K562 (cell line): ENCODE data around the gene PPP1R12B.

ENCODE experiments used
- CBFA2T2 ChIP-seq: fragments of 450-650 bp; conservative IDR thresholded peaks from 2 replicates; pipeline ENCODE4 v1.6.1; 2017; ENCODE audit warnings: mild to moderate bottlenecking
- CBX2 ChIP-seq: fragments of 200-600 bp; sonication (generic); IDR thresholded peaks from one replicate; pipeline ENCODE4 v1.6.1; 2012; ENCODE audit warnings: mild to moderate bottlenecking, low read length, inconsistent platforms; ENCODE audit not compliant: insufficient read depth, poor library complexity, severe bottlenecking
- FOXM1 ChIP-seq, 2 experiments: fragments of 450-650 bp in 1 of 2; sonication (generic) in 1 of 2; formaldehyde crosslinking in 1 of 2; IDR thresholded peaks; 2 replicates each; pipeline versions ENCODE4 v1.6.1 to v1.9.0; 2017 to 2022; ENCODE audit warnings: low read depth in 2 of 2, mild to moderate bottlenecking in 2 of 2, missing genetic modification reagents in 1 of 2, moderate library complexity in 1 of 2
- HDAC2 ChIP-seq: fragments of 450-650 bp; IDR thresholded peaks from 2 replicates; pipeline ENCODE4 v1.6.1; 2016; ENCODE audit warnings: mild to moderate bottlenecking
- KDM5B ChIP-seq: fragments of 200-600 bp; sonication (generic); IDR thresholded peaks from 2 replicates; pipeline ENCODE4 v1.6.1; 2012; ENCODE audit warnings: low read depth, mild to moderate bottlenecking, moderate library complexity, low read length, control low read depth, inconsistent platforms; ENCODE audit not compliant: insufficient replicate concordance
- MXI1 ChIP-seq: IDR thresholded peaks from 2 replicates; pipeline ENCODE4 v1.6.1; 2011; ENCODE audit warnings: low read depth, mild to moderate bottlenecking, improper control_type of control experiment, low read length
- NFE2L1 ChIP-seq: fragments of 450-650 bp; IDR thresholded peaks from 2 replicates; pipeline ENCODE4 v1.6.1; 2016; ENCODE audit warnings: missing genetic modification characterization, low read depth, mild to moderate bottlenecking, missing compliant biosample characterization, moderate library complexity, borderline replicate concordance
- NRF1 ChIP-seq, 2 experiments: fragments of 450-650 bp; IDR thresholded peaks in 1 of 2; conservative IDR thresholded peaks in 1 of 2; 2 replicates each; pipeline ENCODE4 v1.6.1; 2014; ENCODE audit warnings: mild to moderate bottlenecking in 2 of 2
- TEAD2 ChIP-seq: fragments of 450-650 bp; IDR thresholded peaks from 2 replicates; pipeline ENCODE4 v1.6.1; 2016; ENCODE audit warnings: missing genetic modification characterization, control low read depth, missing compliant biosample characterization
- ZNF311 ChIP-seq: fragments of 250-450 bp; sonication (Bioruptor Pico); IDR thresholded peaks from 2 replicates; pipeline ENCODE4 v1.4.0; 2020; ENCODE audit warnings: mild to moderate bottlenecking, moderate library complexity
- ZNF551 ChIP-seq: fragments of 250-450 bp; sonication (Bioruptor Pico); IDR thresholded peaks from 2 replicates; pipeline ENCODE4 v1.5.0; 2021; ENCODE audit warnings: mild to moderate bottlenecking, moderate library complexity
- TF ChIP-seq, protein P1 (sequence below), 2 experiments: fragments of 450-650 bp; conservative IDR thresholded peaks; 2 replicates each; pipeline ENCODE4 v1.6.1; 2017; ENCODE audit warnings: mild to moderate bottlenecking in 2 of 2, moderate library complexity in 2 of 2
- TF ChIP-seq, protein P2 (sequence below), 3 experiments: IDR thresholded peaks in 2 of 3; conservative IDR thresholded peaks in 1 of 3; 2 replicates each; pipeline ENCODE4 v1.5.1; 2011 to 2012; ENCODE audit warnings: low read length in 3 of 3, mild to moderate bottlenecking in 3 of 3, control low read depth in 2 of 3, improper control_type of control experiment in 1 of 3, inconsistent platforms in 1 of 3, low read depth in 1 of 3, mixed read lengths in 1 of 3, moderate library complexity in 1 of 3; ENCODE audit not compliant: insufficient read depth in 2 of 3
- TF ChIP-seq, protein P3 (sequence below): sonication (generic); formaldehyde crosslinking; IDR thresholded peaks from 2 replicates; pipeline ENCODE4 v1.9.0; 2022; ENCODE audit warnings: mild to moderate bottlenecking, missing genetic modification reagents

DNA sequence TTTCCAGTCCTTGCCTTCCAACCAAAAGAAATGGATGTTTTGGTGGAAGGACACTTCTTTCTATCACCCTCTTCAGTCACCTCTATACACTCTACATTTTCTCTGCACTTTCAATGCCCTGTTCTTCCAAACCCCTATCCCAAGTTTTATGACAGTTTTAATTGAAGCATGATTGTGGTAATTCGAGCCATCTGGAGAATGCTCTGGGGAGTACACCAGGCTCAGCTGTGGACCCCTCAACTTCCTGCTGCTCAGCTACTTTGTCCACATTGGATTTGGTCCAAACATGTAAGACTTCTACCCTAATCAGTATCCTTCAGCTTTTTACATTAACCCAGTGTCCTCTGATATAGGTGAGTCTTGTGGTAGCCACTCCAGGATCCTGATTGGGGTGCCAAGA lies 232.1 kb downstream of the PPP1R12B start:
- TF ChIP-seq CBX2 (no peak), HDAC2 (no peak), NFE2L1 (tag) (no peak), ZNF311 (CRISPR knock-in tag) (no peak), ZNF551 (CRISPR knock-in tag) (no peak), CBFA2T2 (no peak), MXI1 (no peak), KDM5B (no peak), NRF1 (conservative IDR thresholded peaks at IDR 0.05 in 1 of 2, IDR thresholded peaks at IDR 0.05 in 1 of 2) (no peak), FOXM1 (IDR thresholded peaks at IDR 0.05; ENCODE audit: low read depth) (no peak), FOXM1 (CRISPR knock-in tag; IDR thresholded peaks at IDR 0.05; ENCODE audit: low read depth) (no peak), TEAD2 (tag) (no peak)
- TF ChIP-seq, protein P1, sequence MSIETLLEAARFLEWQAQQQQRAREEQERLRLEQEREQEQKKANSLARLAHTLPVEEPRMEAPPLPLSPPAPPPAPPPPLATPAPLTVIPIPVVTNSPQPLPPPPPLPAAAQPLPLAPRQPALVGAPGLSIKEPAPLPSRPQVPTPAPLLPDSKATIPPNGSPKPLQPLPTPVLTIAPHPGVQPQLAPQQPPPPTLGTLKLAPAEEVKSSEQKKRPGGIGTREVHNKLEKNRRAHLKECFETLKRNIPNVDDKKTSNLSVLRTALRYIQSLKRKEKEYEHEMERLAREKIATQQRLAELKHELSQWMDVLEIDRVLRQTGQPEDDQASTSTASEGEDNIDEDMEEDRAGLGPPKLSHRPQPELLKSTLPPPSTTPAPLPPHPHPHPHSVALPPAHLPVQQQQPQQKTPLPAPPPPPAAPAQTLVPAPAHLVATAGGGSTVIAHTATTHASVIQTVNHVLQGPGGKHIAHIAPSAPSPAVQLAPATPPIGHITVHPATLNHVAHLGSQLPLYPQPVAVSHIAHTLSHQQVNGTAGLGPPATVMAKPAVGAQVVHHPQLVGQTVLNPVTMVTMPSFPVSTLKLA (conservative IDR thresholded peaks at IDR 0.05) = no peak
- TF ChIP-seq, protein P2, sequence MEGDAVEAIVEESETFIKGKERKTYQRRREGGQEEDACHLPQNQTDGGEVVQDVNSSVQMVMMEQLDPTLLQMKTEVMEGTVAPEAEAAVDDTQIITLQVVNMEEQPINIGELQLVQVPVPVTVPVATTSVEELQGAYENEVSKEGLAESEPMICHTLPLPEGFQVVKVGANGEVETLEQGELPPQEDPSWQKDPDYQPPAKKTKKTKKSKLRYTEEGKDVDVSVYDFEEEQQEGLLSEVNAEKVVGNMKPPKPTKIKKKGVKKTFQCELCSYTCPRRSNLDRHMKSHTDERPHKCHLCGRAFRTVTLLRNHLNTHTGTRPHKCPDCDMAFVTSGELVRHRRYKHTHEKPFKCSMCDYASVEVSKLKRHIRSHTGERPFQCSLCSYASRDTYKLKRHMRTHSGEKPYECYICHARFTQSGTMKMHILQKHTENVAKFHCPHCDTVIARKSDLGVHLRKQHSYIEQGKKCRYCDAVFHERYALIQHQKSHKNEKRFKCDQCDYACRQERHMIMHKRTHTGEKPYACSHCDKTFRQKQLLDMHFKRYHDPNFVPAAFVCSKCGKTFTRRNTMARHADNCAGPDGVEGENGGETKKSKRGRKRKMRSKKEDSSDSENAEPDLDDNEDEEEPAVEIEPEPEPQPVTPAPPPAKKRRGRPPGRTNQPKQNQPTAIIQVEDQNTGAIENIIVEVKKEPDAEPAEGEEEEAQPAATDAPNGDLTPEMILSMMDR (IDR thresholded peaks at IDR 0.05 in 2 of 3, conservative IDR thresholded peaks at IDR 0.05 in 1 of 3; ENCODE audit: insufficient read depth in 2 of 3, low read depth in 1 of 3, low read length in 3 of 3) = no peak
- TF ChIP-seq, protein P3, sequence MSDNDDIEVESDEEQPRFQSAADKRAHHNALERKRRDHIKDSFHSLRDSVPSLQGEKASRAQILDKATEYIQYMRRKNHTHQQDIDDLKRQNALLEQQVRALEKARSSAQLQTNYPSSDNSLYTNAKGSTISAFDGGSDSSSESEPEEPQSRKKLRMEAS (CRISPR knock-in tag) = no peak
